ENCODE measurements around the gene TRIM24. TPM values are rescaled to one million over a fixed set of nuclear protein-coding genes. Genes with fewer than 3 reads are reported as not detected.

TRIM24 gene
- total RNA-seq, 1 experiment from 2014 or later, result 29.8 TPM

DNA sequence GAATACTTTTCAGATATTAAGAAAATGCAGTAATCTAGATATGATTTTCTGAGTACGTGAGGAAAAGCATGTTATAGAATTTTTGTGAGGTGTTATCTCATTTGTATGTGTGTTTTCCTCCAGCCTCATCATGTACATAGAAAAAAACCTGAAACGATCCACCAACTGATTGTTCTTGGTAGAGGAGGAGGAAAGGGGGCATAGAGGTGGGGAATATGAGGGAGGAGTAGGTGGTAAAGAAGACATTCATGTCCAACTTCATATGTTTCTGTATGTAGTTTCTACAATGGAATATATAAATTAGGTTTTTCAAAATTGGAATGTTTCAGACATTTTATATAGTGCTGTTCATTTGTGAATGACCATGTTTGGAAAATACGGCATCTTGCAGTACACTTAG lies 109.4 kb downstream of the TRIM24 start:
- CTCF ChIA-PET, result interaction anchor here (0.6 kb wide), 1 partner anchor 82 kb away, joined by 3 read pairs; no protein-coding TSS in a partner anchor
- BruUV-seq (replicated peaks), result no TSS peak
- H3K4me1 Mint-ChIP-seq (ENCODE audit: low read depth, unreplicated experiment), result peaks cover 10% of the 10 kb centered on the region
- no peak overlapping the region for H3K4me3 Mint-ChIP-seq (ENCODE audit: low read depth, unreplicated experiment)
- no peak overlapping the region for H3K27ac Mint-ChIP-seq (ENCODE audit: unreplicated experiment)
- H3K27me3 Mint-ChIP-seq (ENCODE audit: unreplicated experiment), result no peaks in the 10 kb centered on the region
- no peak for DNase-seq
- intact Hi-C loops (cut with micrococcal nuclease; ENCODE audit: unreplicated experiment), result loop anchor here (10.0 kb wide), 2 partner anchors 95 to 275 kb away; no protein-coding TSS in a partner anchor
- peaks cover 28% of the 10 kb centered on the region for H3K36me3 Mint-ChIP-seq (ENCODE audit: insufficient read depth, unreplicated experiment)
- TF ChIP-seq, protein P1, sequence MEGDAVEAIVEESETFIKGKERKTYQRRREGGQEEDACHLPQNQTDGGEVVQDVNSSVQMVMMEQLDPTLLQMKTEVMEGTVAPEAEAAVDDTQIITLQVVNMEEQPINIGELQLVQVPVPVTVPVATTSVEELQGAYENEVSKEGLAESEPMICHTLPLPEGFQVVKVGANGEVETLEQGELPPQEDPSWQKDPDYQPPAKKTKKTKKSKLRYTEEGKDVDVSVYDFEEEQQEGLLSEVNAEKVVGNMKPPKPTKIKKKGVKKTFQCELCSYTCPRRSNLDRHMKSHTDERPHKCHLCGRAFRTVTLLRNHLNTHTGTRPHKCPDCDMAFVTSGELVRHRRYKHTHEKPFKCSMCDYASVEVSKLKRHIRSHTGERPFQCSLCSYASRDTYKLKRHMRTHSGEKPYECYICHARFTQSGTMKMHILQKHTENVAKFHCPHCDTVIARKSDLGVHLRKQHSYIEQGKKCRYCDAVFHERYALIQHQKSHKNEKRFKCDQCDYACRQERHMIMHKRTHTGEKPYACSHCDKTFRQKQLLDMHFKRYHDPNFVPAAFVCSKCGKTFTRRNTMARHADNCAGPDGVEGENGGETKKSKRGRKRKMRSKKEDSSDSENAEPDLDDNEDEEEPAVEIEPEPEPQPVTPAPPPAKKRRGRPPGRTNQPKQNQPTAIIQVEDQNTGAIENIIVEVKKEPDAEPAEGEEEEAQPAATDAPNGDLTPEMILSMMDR (IDR thresholded peaks at IDR 0.05; ENCODE audit: unreplicated experiment), result no peak
- H3K9me3 Mint-ChIP-seq (ENCODE audit: low read depth, unreplicated experiment), result peaks cover 10% of the 10 kb centered on the region

DNA sequence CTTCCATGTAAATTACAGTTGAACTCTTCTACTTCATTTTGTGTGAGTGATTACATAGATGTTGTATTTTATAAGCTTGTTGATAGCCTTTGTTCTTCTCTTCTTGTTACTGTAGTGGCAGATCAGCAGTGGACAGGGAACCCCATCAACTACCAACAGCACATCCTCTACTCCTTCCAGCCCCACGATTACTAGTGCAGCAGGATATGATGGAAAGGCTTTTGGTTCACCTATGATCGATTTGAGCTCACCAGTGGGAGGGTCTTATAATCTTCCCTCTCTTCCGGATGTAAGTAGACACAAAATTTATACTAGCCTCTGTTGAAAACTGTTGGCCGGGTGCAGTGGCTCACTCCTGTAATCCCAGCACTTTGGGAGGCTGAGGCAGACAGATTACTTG lies 110.7 kb downstream of the TRIM24 start:
- Mint-ChIP-seq H3K36me3 (ENCODE audit: insufficient read depth, unreplicated experiment) (peaks cover 20% of the 10 kb centered on the region), H3K27ac (ENCODE audit: unreplicated experiment) (no peak overlapping the region), H3K27me3 (ENCODE audit: unreplicated experiment) (no peaks in the 10 kb centered on the region), H3K4me3 (ENCODE audit: low read depth, unreplicated experiment) (no peak overlapping the region), H3K9me3 (ENCODE audit: low read depth, unreplicated experiment) (no peaks in the 10 kb centered on the region), H3K4me1 (ENCODE audit: low read depth, unreplicated experiment) (peaks cover 3% of the 10 kb centered on the region)
- CTCF ChIA-PET, result no interaction called here
- TF ChIP-seq, protein P1 (IDR thresholded peaks at IDR 0.05; ENCODE audit: unreplicated experiment), result no peak
- DNase-seq, result no peak
- BruUV-seq (replicated peaks), result no TSS peak
- intact Hi-C loops (cut with micrococcal nuclease; ENCODE audit: unreplicated experiment), result no loop called here

DNA sequence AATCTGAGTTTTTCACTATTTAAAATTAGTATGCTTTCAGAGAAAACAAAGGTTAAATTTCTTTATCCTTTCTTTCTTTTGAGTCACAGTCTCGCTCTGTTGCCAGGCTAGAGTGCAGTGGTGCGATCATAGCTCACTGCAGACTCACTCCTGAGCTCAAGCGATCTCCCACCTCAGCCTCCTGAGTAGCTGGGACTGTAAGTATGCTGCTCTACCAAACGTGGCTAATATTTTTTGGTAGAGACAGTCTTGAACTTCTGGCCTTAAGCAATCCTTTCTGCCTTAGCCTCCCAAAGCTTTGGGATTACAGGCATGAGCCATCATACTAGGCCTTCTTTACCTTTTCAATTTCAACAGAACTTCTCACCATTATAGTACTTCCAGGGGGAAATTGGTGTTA lies 113.7 kb downstream of the TRIM24 start:
- no TSS peak for BruUV-seq (replicated peaks)

DNA sequence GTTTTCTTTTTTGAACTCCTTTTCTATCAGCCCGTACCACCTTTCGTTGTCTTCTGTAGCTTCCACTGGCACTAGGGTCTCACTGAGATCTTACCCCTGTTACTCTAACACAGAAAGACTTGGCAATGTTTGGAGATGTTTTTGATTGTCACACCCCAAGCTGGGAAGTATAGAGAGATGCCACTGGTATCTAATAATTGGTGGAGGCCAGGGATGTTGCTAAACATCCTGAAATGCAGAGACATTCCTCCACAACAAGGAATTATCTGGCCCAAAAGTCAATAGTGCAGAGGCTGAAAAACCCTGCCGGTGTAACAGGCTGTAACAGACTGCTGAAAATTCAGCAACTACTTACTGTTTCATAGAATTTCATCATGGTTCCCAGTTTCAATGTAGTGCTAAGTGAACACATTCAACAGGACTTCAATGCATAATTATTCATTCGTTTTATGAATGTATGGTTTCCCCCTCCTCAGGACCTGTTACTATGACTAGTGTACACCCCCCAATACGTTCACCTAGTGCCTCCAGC lies 115.9 kb downstream of the TRIM24 start:
- DNase-seq, result no peak
- H3K27ac Mint-ChIP-seq (ENCODE audit: unreplicated experiment), result peak overlapping the region; percentile 53
- BruUV-seq (replicated peaks), result no TSS peak
- no peaks in the 10 kb centered on the region for H3K27me3 Mint-ChIP-seq (ENCODE audit: unreplicated experiment)
- H3K9me3 Mint-ChIP-seq (ENCODE audit: low read depth, unreplicated experiment), result no peaks in the 10 kb centered on the region
- TF ChIP-seq, protein P1 (IDR thresholded peaks at IDR 0.05; ENCODE audit: unreplicated experiment), result no peak
- intact Hi-C loops (cut with micrococcal nuclease; ENCODE audit: unreplicated experiment), result no loop called here
- H3K4me3 Mint-ChIP-seq (ENCODE audit: low read depth, unreplicated experiment), result no peak overlapping the region
- CTCF ChIA-PET, result interaction anchor here (0.6 kb wide), 1 partner anchor 72 kb away, joined by 3 read pairs; no protein-coding TSS in a partner anchor
- H3K4me1 Mint-ChIP-seq (ENCODE audit: low read depth, unreplicated experiment), result peaks cover 6% of the 10 kb centered on the region
- peaks cover 7% of the 10 kb centered on the region for H3K36me3 Mint-ChIP-seq (ENCODE audit: insufficient read depth, unreplicated experiment)

More for the DNA sequence above, 113.7 kb downstream of the TRIM24 start:
- Mint-ChIP-seq H3K4me3 (ENCODE audit: low read depth, unreplicated experiment) (no peak overlapping the region), H3K36me3 (ENCODE audit: insufficient read depth, unreplicated experiment) (peaks cover 7% of the 10 kb centered on the region), H3K4me1 (ENCODE audit: low read depth, unreplicated experiment) (peaks cover 6% of the 10 kb centered on the region), H3K9me3 (ENCODE audit: low read depth, unreplicated experiment) (no peaks in the 10 kb centered on the region), H3K27me3 (ENCODE audit: unreplicated experiment) (no peaks in the 10 kb centered on the region), H3K27ac (ENCODE audit: unreplicated experiment) (no peak overlapping the region)
- TF ChIP-seq, protein P1 (IDR thresholded peaks at IDR 0.05; ENCODE audit: unreplicated experiment), result no peak
- CTCF ChIA-PET, result no interaction called here
- intact Hi-C loops (cut with micrococcal nuclease; ENCODE audit: unreplicated experiment), result no loop called here
- DNase-seq, result no peak
